ENCODE measurements around the gene MANF. TPM values are rescaled to one million over a fixed set of nuclear protein-coding genes. Genes with fewer than 3 reads are reported as not detected.
A peak's percentile ranks its signal among the peaks of the same experiment; 100 is the strongest.

The MANF gene
- total RNA-seq, 1 donor from 2014 or later = 265 TPM

DNA sequence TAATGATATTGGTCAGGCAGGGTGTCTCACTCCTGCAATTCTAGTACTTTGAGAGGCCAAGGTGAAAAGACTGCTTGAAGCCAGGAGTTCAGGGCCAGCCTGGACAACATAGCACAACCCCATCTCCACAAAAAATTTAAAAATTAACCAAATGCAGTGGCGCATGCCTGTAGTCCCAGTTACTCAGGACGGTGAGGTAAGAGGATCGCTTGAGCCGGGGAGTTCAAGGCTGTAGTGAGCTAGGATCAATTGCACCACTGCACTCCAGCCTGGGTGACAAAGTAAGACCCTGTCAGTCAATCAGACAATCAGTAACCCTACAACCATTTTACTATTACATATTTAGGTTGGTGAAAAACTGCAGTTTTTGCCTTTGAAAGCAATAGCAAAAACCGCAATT, 49.0 kb downstream of the MANF start:
- no peak for DNase-seq (ENCODE audit: low read depth)
- TF ChIP-seq CTCF (conservative IDR thresholded peaks at IDR 0.05; ENCODE audit: low read depth, low read length) = no peak
- H3K4me3 ChIP-seq (ENCODE audit: low read depth, low read length) = no peak overlapping the region

DNA sequence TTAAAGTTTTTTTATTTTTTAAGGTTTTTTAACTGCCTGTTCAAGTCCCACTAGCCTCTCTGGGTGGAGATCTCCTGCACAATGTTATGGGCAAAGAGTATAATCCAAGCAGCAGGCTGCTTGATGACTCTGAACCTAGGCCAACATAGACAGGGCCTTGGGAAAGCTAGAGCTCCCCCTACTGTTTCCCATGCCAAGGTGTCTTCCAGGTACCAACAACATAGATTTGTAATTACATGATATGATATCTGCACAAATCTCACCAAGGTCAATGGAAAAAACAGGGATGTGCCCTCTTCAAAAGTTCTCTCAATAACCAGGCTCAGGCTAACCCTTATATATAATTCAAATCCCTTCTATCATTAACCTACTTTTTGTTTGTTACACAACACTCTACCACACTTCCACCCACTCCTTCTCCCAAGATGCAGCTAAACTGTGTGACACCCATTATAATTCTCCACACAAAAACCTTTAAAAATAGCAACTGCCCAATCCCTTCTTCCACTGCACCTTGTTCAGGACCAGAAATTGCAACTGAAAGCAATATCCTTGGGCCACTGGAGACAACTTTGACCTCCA, 49.7 kb downstream of the MANF start:
- DNase-seq (ENCODE audit: low read depth) = no peak
- peak; percentile 89 for TF ChIP-seq CTCF (conservative IDR thresholded peaks at IDR 0.05; ENCODE audit: low read depth, low read length)
- no peak overlapping the region for H3K4me3 ChIP-seq (ENCODE audit: low read depth, low read length)

GRCh38 chr3:51436998-51437639, 52.0 kb downstream of the MANF start:
- no peak for TF ChIP-seq CTCF (conservative IDR thresholded peaks at IDR 0.05; ENCODE audit: low read depth, low read length)
- no peak for DNase-seq (ENCODE audit: low read depth)
- no peak overlapping the region for H3K4me3 ChIP-seq (ENCODE audit: low read depth, low read length)

Other genes with a start within 250 kb of the MANF start
- gene RBM15B, start 6.0 kb downstream of the MANF start, total RNA-seq = 25.6 and 39.1 TPM in 2 replicates
- gene DCAF1, start 114.7 kb downstream of the MANF start, total RNA-seq = 13.7 and 15.6 TPM in 2 replicates
- gene RAD54L2, start 153.4 kb downstream of the MANF start, total RNA-seq = 9.6 and 12.6 TPM in 2 replicates